Left lung (tissue), 10 donors: ENCODE results near the gene TBC1D21. TPM values are rescaled to one million over a fixed set of nuclear protein-coding genes. Genes with fewer than 3 reads are reported as not detected.
"Not testable (repeated sequence)": the region's sequence is repeated elsewhere in the genome, so short reads cannot be mapped to it uniquely, and the experiment has no call there.

Experiments
- ATAC-seq: fragments of 200-7000 bp; cut with Tn5 transposase; one replicate; pipeline ENCODE4 v1.9.1; 2020; ENCODE audit warnings: moderate library complexity
- DNase-seq, 4 donors: peaks; one replicate each; pipeline ENCODE4 v3.0.0-alpha.2; 2013 to 2020
- H3K27ac ChIP-seq, 2 donors: fragments of 200-600 bp; sonication (generic) in 1 of 2; one replicate each; pipeline versions ENCODE4 v1.5.0 to v1.8.0; 2020 to 2021
- H3K27me3 ChIP-seq, 2 donors: fragments of 200-600 bp; sonication (generic) in 1 of 2; one replicate each; pipeline versions ENCODE4 v1.5.0 to v1.8.0; 2020 to 2021
- H3K36me3 ChIP-seq, 2 donors: fragments of 200-600 bp; sonication (generic) in 1 of 2; one replicate each; pipeline versions ENCODE4 v1.5.0 to v1.8.0; 2020 to 2021
- H3K4me1 ChIP-seq, 2 donors: fragments of 200-600 bp; one replicate each; pipeline ENCODE4 v1.8.0; 2021
- H3K4me3 ChIP-seq, 2 donors: fragments of 200-600 bp; sonication (generic) in 1 of 2; one replicate each; pipeline versions ENCODE4 v1.5.0 to v1.8.0; 2020 to 2021; ENCODE audit warnings: mild to moderate bottlenecking in 1 of 2
- H3K9me3 ChIP-seq, 2 donors: fragments of 200-600 bp; sonication (generic) in 1 of 2; one replicate each; pipeline versions ENCODE4 v1.5.0 to v1.8.0; 2020 to 2021
- CTCF ChIP-seq, 2 donors: fragments of 200-600 bp; sonication (generic) in 1 of 2; IDR thresholded peaks; one replicate each; pipeline versions ENCODE4 v1.5.0 to v1.8.0; 2021; ENCODE audit warnings: antibody characterized with exemption in 2 of 2
- intact Hi-C, 2 donors: fragments of 100-400 bp; cut with DNase I; formaldehyde crosslinking; loops; one replicate each; pipeline versions ENCODE4 v1.11.2 to v1.14.2; 2022
- polyA plus RNA-seq, 6 donors: library from polyadenylated mRNA; unstranded; fragments of 120-200 nt; gene quantifications; one replicate each; pipeline ENCODE4 v1.2.1, GENCODE V29; 2013; ENCODE audit not compliant: insufficient read length in 6 of 6
- total RNA-seq, 2 donors: library from RNA; stranded (reverse); fragmentation: NEBNext Ultra II Directional; extraction: Animal tissue kit (Norgen Biotek cat#: 25700); gene quantifications; one replicate each; pipeline ENCODE4 v1.2.1, GENCODE V29; 2021
- donor health status: DM: no; HTN: yes; CAD: no.
- donor health status: DM: no; HTN: no; CAD: no.

Gene TBC1D21
- total and polyA plus RNA-seq, 8 donors = not detected

GRCh38 chr15:73936181-73936580 lies 62.8 kb downstream of the TBC1D21 start:
- DNase-seq (no peak), ATAC-seq (peak; percentile 36)
- Histone ChIP-seq H3K36me3 (no peaks in the 10 kb centered on the region), H3K27me3 (no peaks in the 10 kb centered on the region), H3K27ac (no peak overlapping the region), H3K9me3 (no peaks in the 10 kb centered on the region), H3K4me1 (peaks cover 0 to 11% of the 10 kb centered on the region in 2 donors), H3K4me3 (no peak overlapping the region)
- TF ChIP-seq CTCF (IDR thresholded peaks at IDR 0.05) = no peak
- intact Hi-C loops = no loop called here

- Histone ChIP-seq H3K27me3 (no peaks in the 10 kb centered on the region), H3K4me3 (no peak overlapping the region), H3K36me3 (no peaks in the 10 kb centered on the region), H3K9me3 (no peaks in the 10 kb centered on the region), H3K4me1 (peaks cover 0 to 11% of the 10 kb centered on the region in 2 donors), H3K27ac (no peak overlapping the region)
- intact Hi-C loops = no loop called here
- ATAC-seq (no peak), DNase-seq (no peak)
- TF ChIP-seq CTCF (IDR thresholded peaks at IDR 0.05) = no peak
These were observed 63.4 kb downstream of the TBC1D21 start for GRCh38 chr15:73936588-73937290.

GRCh38 chr15:73937296-73937695 lies 63.9 kb downstream of the TBC1D21 start:
- intact Hi-C loops = no loop called here
- no peak overlapping the region for H3K27ac ChIP-seq
- peaks cover 0 to 16% of the 10 kb centered on the region in 2 donors for H3K4me1 ChIP-seq
- H3K36me3 ChIP-seq = no peaks in the 10 kb centered on the region
- DNase-seq = no peak
- ATAC-seq = no peak
- no peaks in the 10 kb centered on the region for H3K9me3 ChIP-seq
- no peak for TF ChIP-seq CTCF (IDR thresholded peaks at IDR 0.05)
- no peak overlapping the region for H3K4me3 ChIP-seq
- H3K27me3 ChIP-seq = no peaks in the 10 kb centered on the region

GRCh38 chr15:73937726-73938125 lies 64.4 kb downstream of the TBC1D21 start:
- ATAC-seq (no peak), DNase-seq (no peak)
- no peak for TF ChIP-seq CTCF (IDR thresholded peaks at IDR 0.05)
- H3K9me3 ChIP-seq = no peaks in the 10 kb centered on the region
- no peaks in the 10 kb centered on the region for H3K36me3 ChIP-seq
- peaks cover 0 to 16% of the 10 kb centered on the region in 2 donors for H3K4me1 ChIP-seq
- H3K27me3 ChIP-seq = no peaks in the 10 kb centered on the region
- H3K27ac ChIP-seq = no peak overlapping the region
- intact Hi-C loops = no loop called here
- no peak overlapping the region for H3K4me3 ChIP-seq

- H3K27ac ChIP-seq, H3K27me3 ChIP-seq, DNase-seq, ATAC-seq, intact Hi-C loops, H3K9me3 ChIP-seq, H3K36me3 ChIP-seq, H3K4me3 ChIP-seq: not testable (repeated sequence)
- peaks cover 0 to 16% of the 10 kb centered on the region in 2 donors for H3K4me1 ChIP-seq
These were observed 65.2 kb downstream of the TBC1D21 start for GRCh38 chr15:73938516-73938915.

Other genes starting within 250 kb of the TBC1D21 start
- gene NPTN, start 240.2 kb upstream of the TBC1D21 start, total RNA-seq = 100 to 1,000 TPM; 121 to 126 TPM
- 100 to 1,000 TPM; 111 to 140 (median 123) TPM for gene NPTN, start 240.2 kb upstream of the TBC1D21 start, polyA plus RNA-seq
- gene CD276, start 189.2 kb upstream of the TBC1D21 start, total RNA-seq = 10 to 100 TPM; 71.9 to 89.5 TPM
- 100 to 1,000 TPM; 145 to 185 (median 161) TPM for gene CD276, start 189.2 kb upstream of the TBC1D21 start, polyA plus RNA-seq
- gene INSYN1, start 120.2 kb upstream of the TBC1D21 start, total RNA-seq = 10 to 100 TPM in 1 of 2 donors, 1 to 10 TPM in 1; 2.8 to 10.4 TPM
- 10 to 100 TPM; 17.7 to 40.7 (median 25.9) TPM for gene INSYN1, start 120.2 kb upstream of the TBC1D21 start, polyA plus RNA-seq
- gene LOXL1, start 52.9 kb downstream of the TBC1D21 start, total RNA-seq = 10 to 100 TPM; 22.3 to 37.0 TPM
- gene LOXL1, start 52.9 kb downstream of the TBC1D21 start, polyA plus RNA-seq = 100 to 1,000 TPM; 130 to 195 (median 154) TPM
- 10 to 100 TPM; 20.0 to 29.3 TPM for gene STOML1, start 118.7 kb downstream of the TBC1D21 start, total RNA-seq
- 10 to 100 TPM; 10.9 to 13.9 (median 12.8) TPM for gene STOML1, start 118.7 kb downstream of the TBC1D21 start, polyA plus RNA-seq
- gene PML, start 121.2 kb downstream of the TBC1D21 start, total RNA-seq = 10 to 100 TPM; 61.2 to 75.2 TPM
- gene PML, start 121.2 kb downstream of the TBC1D21 start, polyA plus RNA-seq = 10 to 100 TPM; 41.8 to 54.8 (median 45.3) TPM
- not detected for gene GOLGA6A, start 209.0 kb downstream of the TBC1D21 start, total RNA-seq
- gene GOLGA6A, start 209.0 kb downstream of the TBC1D21 start, polyA plus RNA-seq = under 1 TPM; 0.06 to 0.56 (median 0.32) TPM